H1 (cell line): ENCODE results near the gene TMEM196. TPM values are rescaled to one million over a fixed set of nuclear protein-coding genes. Genes with fewer than 3 reads are reported as not detected.

Experiments
- CTCF ChIA-PET: fragments of 300-600 bp; sonication (Branson Sonifier 250); formaldehyde crosslinking; loops from one replicate; lab custom pipeline; 2021; ENCODE audit not compliant: partially characterized antibody; lab: Charles Lee
- POLR2A ChIA-PET: fragments of 300-600 bp; sonication (Branson Sonifier 250); formaldehyde crosslinking; loops from one replicate; lab custom pipeline; 2021; ENCODE audit warnings: inconsistent platforms; ENCODE audit not compliant: partially characterized antibody; lab: Charles Lee
- DNase-seq, 2 experiments: peaks; one replicate each; pipeline versions ENCODE4 v3.0.0 to v3.0.0-alpha.2; 2010 to 2022; ENCODE audit warnings: low spot score in 2 of 2, low read depth in 1 of 2, mixed read lengths in 1 of 2
- FAIRE-seq: peaks from 2 replicates; lab custom pipeline; 2011; peaks lifted over from hg19 to GRCh38; lab: Jason Lieb, UNC
- H2AFZ ChIP-seq: 2 replicates; pipeline ENCODE4 v1.8.1; 2012; ENCODE audit warnings: low read length, inconsistent platforms
- H2AK5ac ChIP-seq: 2 replicates; pipeline ENCODE4 v1.6.1; 2013; ENCODE audit warnings: low read depth, low read length
- H2BK120ac ChIP-seq: replicated peaks from 2 replicates; pipeline ENCODE3; 2013; ENCODE audit warnings: low read depth, low read length, inconsistent platforms
- H2BK12ac ChIP-seq: 2 replicates; pipeline ENCODE4 v1.6.1; 2013; ENCODE audit warnings: low read depth, low read length
- H2BK15ac ChIP-seq: 2 replicates; pipeline ENCODE4 v1.6.1; 2013; ENCODE audit warnings: low read length
- H2BK20ac ChIP-seq: 2 replicates; pipeline ENCODE4 v1.6.1; 2013; ENCODE audit warnings: low read length
- H2BK5ac ChIP-seq: 2 replicates; pipeline ENCODE4 v1.6.1; 2013; ENCODE audit warnings: low read depth, low read length
- H3K14ac ChIP-seq: 2 replicates; pipeline ENCODE4 v1.6.1; 2013; ENCODE audit warnings: inconsistent platforms; ENCODE audit not compliant: insufficient read length
- H3K18ac ChIP-seq: 2 replicates; pipeline ENCODE4 v1.6.1; 2013; ENCODE audit warnings: low read length; ENCODE audit errors: extremely low read depth
- H3K23ac ChIP-seq: 2 replicates; pipeline ENCODE4 v1.6.1; 2013; ENCODE audit warnings: inconsistent platforms; ENCODE audit not compliant: insufficient read length
- H3K23me2 ChIP-seq: 2 replicates; pipeline ENCODE4 v1.6.1; 2013; ENCODE audit warnings: low read depth, low read length
- H3K27ac ChIP-seq: 2 replicates; pipeline ENCODE4 v1.6.1; 2011; ENCODE audit warnings: low read depth, low read length, inconsistent platforms
- H3K27me3 ChIP-seq, 4 experiments: replicated peaks in 1 of 4; 1 replicate in 1 of 4; 2 replicates in 3 of 4; pipeline versions ENCODE4 v1.6.1 to v1.8.1; 2011 to 2013; ENCODE audit warnings: low read length in 3 of 4, mild to moderate bottlenecking in 3 of 4, inconsistent platforms in 2 of 4, mixed read lengths in 2 of 4, moderate library complexity in 1 of 4; ENCODE audit not compliant: control insufficient read depth in 3 of 4, insufficient read depth in 3 of 4; ENCODE audit errors: extremely low read depth in 1 of 4
- H3K36me3 ChIP-seq, 4 experiments: 2 replicates each; pipeline versions ENCODE4 v1.6.1 to v1.8.1; 2011 to 2013; ENCODE audit warnings: mild to moderate bottlenecking in 4 of 4, low read length in 3 of 4, moderate library complexity in 2 of 4, control low read depth in 1 of 4, inconsistent platforms in 1 of 4; ENCODE audit not compliant: insufficient read depth in 4 of 4, control insufficient read depth in 2 of 4
- H3K4ac ChIP-seq: replicated peaks from 2 replicates; pipeline ENCODE3; 2013; ENCODE audit warnings: low read length, low read depth, mixed read lengths, inconsistent platforms; ENCODE audit not compliant: insufficient read length
- H3K4me1 ChIP-seq, 4 experiments: replicated peaks in 1 of 4; 1 replicate in 1 of 4; 2 replicates in 3 of 4; pipeline versions ENCODE4 v1.6.1 to v1.8.1; 2011 to 2013; ENCODE audit warnings: low read length in 3 of 4, inconsistent platforms in 2 of 4, mixed read lengths in 1 of 4; ENCODE audit not compliant: insufficient read depth in 4 of 4, control insufficient read depth in 3 of 4
- H3K4me2 ChIP-seq, 2 experiments: 2 replicates each; pipeline versions ENCODE4 v1.6.1 to v1.8.1; 2011 to 2013; ENCODE audit warnings: low read depth in 2 of 2, low read length in 2 of 2, control low read depth in 1 of 2, inconsistent platforms in 1 of 2, mild to moderate bottlenecking in 1 of 2; ENCODE audit not compliant: insufficient read depth in 1 of 2
- H3K4me3 ChIP-seq, 4 experiments: fragments of 200-600, 300-600 bp in 1 of 4; sonication (generic), shearing (Covaris generic), sonication (Bioruptor Twin) in 1 of 4; 2 replicates each; pipeline versions ENCODE4 v1.5.1 to v1.8.1; 2011 to 2016; ENCODE audit warnings: low read length in 4 of 4, low read depth in 3 of 4, control low read depth in 2 of 4, inconsistent platforms in 2 of 4, mild to moderate bottlenecking in 2 of 4, mixed read lengths in 1 of 4, moderate library complexity in 1 of 4; ENCODE audit not compliant: insufficient read depth in 2 of 4; ENCODE audit errors: extremely low read depth in 1 of 4
- H3K56ac ChIP-seq: replicated peaks from 2 replicates; pipeline ENCODE3; 2013; ENCODE audit warnings: low read depth, mild to moderate bottlenecking, mixed read lengths, low read length, inconsistent platforms; ENCODE audit not compliant: insufficient read length
- H3K79me1 ChIP-seq: 2 replicates; pipeline ENCODE4 v1.6.1; 2013; ENCODE audit warnings: low read depth, low read length, control low read depth
- H3K79me2 ChIP-seq, 2 experiments: 2 replicates each; pipeline versions ENCODE4 v1.6.1 to v1.8.1; 2012 to 2013; ENCODE audit warnings: low read length in 2 of 2, mild to moderate bottlenecking in 2 of 2, inconsistent platforms in 1 of 2; ENCODE audit not compliant: insufficient read depth in 2 of 2, control insufficient read depth in 1 of 2
- H3K9ac ChIP-seq, 4 experiments: replicated peaks in 1 of 4; 1 replicate in 1 of 4; 2 replicates in 3 of 4; pipeline versions ENCODE4 v1.6.1 to v1.8.1; 2011 to 2013; ENCODE audit warnings: low read depth in 3 of 4, low read length in 3 of 4, control low read depth in 2 of 4, mild to moderate bottlenecking in 2 of 4, moderate library complexity in 2 of 4, inconsistent platforms in 1 of 4; ENCODE audit errors: extremely low read depth in 1 of 4
- H3K9me3 ChIP-seq, 2 experiments: 2 replicates each; pipeline versions ENCODE4 v1.6.1 to v1.8.1; 2012 to 2013; ENCODE audit warnings: mild to moderate bottlenecking in 2 of 2, moderate library complexity in 2 of 2, control low read depth in 1 of 2, inconsistent platforms in 1 of 2, low read depth in 1 of 2, low read length in 1 of 2, mixed read lengths in 1 of 2; ENCODE audit not compliant: insufficient read depth in 2 of 2
- H4K20me1 ChIP-seq, 2 experiments: replicated peaks in 1 of 2; 2 replicates each; pipeline versions ENCODE3 to v1.8.1; 2011 to 2013; ENCODE audit warnings: inconsistent platforms in 2 of 2, low read length in 2 of 2, mild to moderate bottlenecking in 1 of 2; ENCODE audit not compliant: insufficient read depth in 2 of 2, control insufficient read depth in 1 of 2
- H4K5ac ChIP-seq: 2 replicates; pipeline ENCODE4 v1.6.1; 2013; ENCODE audit warnings: low read length, low read depth, mixed read lengths, inconsistent platforms; ENCODE audit not compliant: insufficient read length
- H4K8ac ChIP-seq: 2 replicates; pipeline ENCODE4 v1.8.0; 2013; ENCODE audit warnings: mild to moderate bottlenecking, moderate library complexity, low read length, inconsistent platforms; ENCODE audit not compliant: insufficient read depth; ENCODE audit errors: extremely low read depth
- H4K91ac ChIP-seq: replicated peaks from 2 replicates; pipeline ENCODE3; 2013; ENCODE audit warnings: low read length, mixed read lengths, inconsistent platforms; ENCODE audit not compliant: insufficient read length
- CHD1 ChIP-seq: IDR thresholded peaks from 2 replicates; pipeline ENCODE4 v1.6.1; 2012; ENCODE audit warnings: low read depth, low read length, improper control_type of control experiment
- CTBP2 ChIP-seq: IDR thresholded peaks from 2 replicates; pipeline ENCODE4 v1.7.0; 2011; ENCODE audit warnings: borderline replicate concordance, mild to moderate bottlenecking, moderate library complexity, mixed read lengths, low read length; ENCODE audit not compliant: insufficient read depth, insufficient read length
- EP300 ChIP-seq, 2 experiments: IDR thresholded peaks; 1 replicate in 1 of 2; 2 replicates in 1 of 2; pipeline ENCODE4 v1.6.1; 2011 to 2012; ENCODE audit warnings: low read depth in 2 of 2, low read length in 2 of 2, mild to moderate bottlenecking in 2 of 2, borderline replicate concordance in 1 of 2, inconsistent platforms in 1 of 2, moderate library complexity in 1 of 2
- FOSL1 ChIP-seq: IDR thresholded peaks from 2 replicates; pipeline ENCODE4 v1.6.1; 2011; ENCODE audit warnings: mild to moderate bottlenecking, low read depth, low read length, moderate library complexity; ENCODE audit not compliant: insufficient read depth
- HDAC6 ChIP-seq: IDR thresholded peaks from one replicate; pipeline ENCODE4 v1.7.1; 2012; ENCODE audit warnings: low read depth, mild to moderate bottlenecking, inconsistent platforms, low read length, moderate library complexity
- KDM1A ChIP-seq: fragments of 200-600, 300-600 bp; sonication (generic); IDR thresholded peaks from 2 replicates; pipeline ENCODE4 v1.7.1; 2016; ENCODE audit warnings: mild to moderate bottlenecking, low read length, borderline replicate concordance
- NRF1 ChIP-seq: IDR thresholded peaks from 2 replicates; pipeline ENCODE4 v1.6.1; 2011; ENCODE audit warnings: mild to moderate bottlenecking, low read depth, low read length, improper control_type of control experiment
- RAD21 ChIP-seq, 2 experiments: IDR thresholded peaks in 1 of 2; conservative IDR thresholded peaks in 1 of 2; 2 replicates each; pipeline ENCODE4 v1.6.1; 2011; ENCODE audit warnings: low read depth in 2 of 2, low read length in 2 of 2, improper control_type of control experiment in 1 of 2, inconsistent platforms in 1 of 2, mild to moderate bottlenecking in 1 of 2, moderate library complexity in 1 of 2
- SAP30 ChIP-seq: fragments of 300-600 bp; sonication (generic); IDR thresholded peaks from 2 replicates; pipeline ENCODE4 v1.7.1; 2012; ENCODE audit warnings: low read length, moderate library complexity, mild to moderate bottlenecking, inconsistent platforms; ENCODE audit not compliant: insufficient read depth, insufficient replicate concordance
- SIX5 ChIP-seq: IDR thresholded peaks from 2 replicates; pipeline ENCODE4 v1.6.1; 2011; ENCODE audit warnings: mild to moderate bottlenecking, low read depth, low read length
- SP2 ChIP-seq: IDR thresholded peaks from 2 replicates; pipeline ENCODE4 v1.6.1; 2012; ENCODE audit warnings: mild to moderate bottlenecking, low read length, inconsistent platforms
- TAF7 ChIP-seq: optimal IDR thresholded peaks from 2 replicates; pipeline ENCODE3; 2011; ENCODE audit warnings: low read depth, mild to moderate bottlenecking, inconsistent platforms, low read length, moderate library complexity, borderline replicate concordance
- WGBS, 2 experiments: shearing (Covaris generic) in 1 of 2; methylation state at CpG; one replicate each; pipeline versions ENCODE4 v1.1.6 to v1.1.7; 2013 to 2015; ENCODE audit warnings: low lambda C conversion rate in 2 of 2, mixed read lengths in 2 of 2, inconsistent platforms in 1 of 2, low coverage in 1 of 2, missing lambda C conversion rate in 1 of 2; ENCODE audit not compliant: insufficient replicate concordance in 2 of 2, insufficient coverage in 1 of 2, insufficient read length in 1 of 2; ENCODE audit errors: extremely low coverage in 1 of 2, missing lambda C conversion rate in 1 of 2; 5-methylcytosine and 5-hydroxymethylcytosine counted together
- polyA plus RNA-seq, 7 experiments: library from polyadenylated mRNA; depleted of rRNA in 3 of 7; stranded (reverse) in 5 of 7; unstranded in 2 of 7; fragments of >200 nt in 5 of 7; fragments of 200-250 nt in 2 of 7; gene quantifications; 1 replicate in 5 of 7; 2 replicates in 1 of 7; 4 replicates in 1 of 7; pipeline versions ENCODE4 v1.2.1 to v1.2.3, GENCODE V29; 2011 to 2013; ENCODE audit warnings: missing spikeins in 2 of 7, mixed read lengths in 2 of 7
- total RNA-seq: library from RNA; stranded (reverse); fragmentation: NEBNext Ultra II Directional; extraction: Animal tissue kit (Norgen Biotek cat#: 25700); gene quantifications from 2 replicates; pipeline ENCODE4 v1.2.1, GENCODE V29; 2021

The TMEM196 gene
- total and polyA plus RNA-seq, 2 of the 8 experiments (the other 6 are each of a cell fraction or from before 2014, with no cell fraction given): 0.06 to 0.07 TPM

GRCh38 chr7:19776981-19777380, 3.6 kb upstream of the TMEM196 start:
- H4K91ac ChIP-seq: no peak overlapping the region
- FAIRE-seq (no peak), DNase-seq (no peak)
- no peak overlapping the region for H3K4ac ChIP-seq
- no peaks in the 10 kb centered on the region for H3K36me3 ChIP-seq
- no peaks in the 10 kb centered on the region for H3K9me3 ChIP-seq
- H3K18ac ChIP-seq: no peak overlapping the region
- H2AFZ ChIP-seq: no peak overlapping the region
- WGBS, 2 experiments: 76% methylated on average over 4 of the region's 4 CpGs; no CpG with 5 or more reads in 1 of the 2 experiments
- no peak overlapping the region for H4K5ac ChIP-seq
- H3K23ac ChIP-seq: no peak overlapping the region
- peaks cover 15% of the 10 kb centered on the region for H3K23me2 ChIP-seq
- H3K9ac ChIP-seq: no peak overlapping the region
- POLR2A ChIA-PET: interaction anchor here (1.1 kb wide), 1 partner anchor 68 kb away, joined by 3 read pairs; the partner anchor contains the start of gene POLR1F
- no peak overlapping the region for H3K27ac ChIP-seq
- H3K79me1 ChIP-seq: no peaks in the 10 kb centered on the region
- CTCF ChIA-PET: no interaction called here
- no peak overlapping the region for H2BK15ac ChIP-seq
- H2BK120ac ChIP-seq: no peak overlapping the region
- H3K4me2 ChIP-seq: no peak overlapping the region
- no peak overlapping the region for H3K4me3 ChIP-seq
- H2BK20ac ChIP-seq: no peak overlapping the region
- H3K27me3 ChIP-seq: peaks cover 2 to 20% (median 14%) of the 10 kb centered on the region in 4 experiments
- no peak overlapping the region for H4K8ac ChIP-seq
- no peak overlapping the region for H2BK5ac ChIP-seq
- H3K56ac ChIP-seq: no peak overlapping the region
- no peak overlapping the region for H3K14ac ChIP-seq
- H4K20me1 ChIP-seq: no peaks in the 10 kb centered on the region
- H3K4me1 ChIP-seq: peaks cover 0 to 3% (median 2%) of the 10 kb centered on the region in 4 experiments; a peak in 4 of 7 replicates
- H2AK5ac ChIP-seq: no peak overlapping the region
- H2BK12ac ChIP-seq: no peak overlapping the region
- H3K79me2 ChIP-seq: no peaks in the 10 kb centered on the region
- TF ChIP-seq SP2 (no peak), TAF7 (no peak), EP300 (IDR thresholded peaks at IDR 0.05; ENCODE audit: borderline replicate concordance in 1 of 2, low read depth in 2 of 2, low read length in 2 of 2) (no peak), RAD21 (IDR thresholded peaks at IDR 0.05 in 1 of 2, conservative IDR thresholded peaks at IDR 0.05 in 1 of 2; ENCODE audit: low read depth in 2 of 2, low read length in 2 of 2) (no peak), CHD1 (no peak), CTBP2 (no peak), FOSL1 (no peak), SIX5 (no peak), KDM1A (no peak), NRF1 (no peak), HDAC6 (no peak), SAP30 (no peak)
